ENCODE results near the gene UBD. TPM values are rescaled to one million over a fixed set of nuclear protein-coding genes. Genes with fewer than 3 reads are reported as not detected.

UBD gene
- total RNA-seq, 1 donor from 2014 or later = 0.47 TPM

DNA sequence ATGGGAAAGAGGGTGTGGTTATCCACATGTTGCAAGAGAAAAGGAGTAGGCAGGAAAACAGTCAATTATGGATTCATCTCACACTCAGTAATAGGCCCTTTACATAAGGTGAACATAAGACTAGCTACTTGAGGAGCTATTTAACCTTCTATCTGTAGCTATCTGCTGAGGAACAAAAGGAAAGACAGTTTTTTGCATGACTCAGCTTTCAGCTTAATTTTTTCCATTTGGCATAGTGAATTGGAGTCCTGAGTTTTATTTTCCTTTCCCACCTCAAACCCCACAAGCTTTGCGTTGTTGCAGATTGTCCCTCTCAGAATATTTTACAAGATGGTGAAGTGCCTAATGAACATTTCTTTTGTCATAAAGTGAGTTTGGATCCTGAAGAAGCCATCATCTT, 32.4 kb downstream of the UBD start:
- no peak for DNase-seq (ENCODE audit: low spot score in 2 of 2, unreplicated experiment in 2 of 2)
- TF ChIP-seq, protein P1, sequence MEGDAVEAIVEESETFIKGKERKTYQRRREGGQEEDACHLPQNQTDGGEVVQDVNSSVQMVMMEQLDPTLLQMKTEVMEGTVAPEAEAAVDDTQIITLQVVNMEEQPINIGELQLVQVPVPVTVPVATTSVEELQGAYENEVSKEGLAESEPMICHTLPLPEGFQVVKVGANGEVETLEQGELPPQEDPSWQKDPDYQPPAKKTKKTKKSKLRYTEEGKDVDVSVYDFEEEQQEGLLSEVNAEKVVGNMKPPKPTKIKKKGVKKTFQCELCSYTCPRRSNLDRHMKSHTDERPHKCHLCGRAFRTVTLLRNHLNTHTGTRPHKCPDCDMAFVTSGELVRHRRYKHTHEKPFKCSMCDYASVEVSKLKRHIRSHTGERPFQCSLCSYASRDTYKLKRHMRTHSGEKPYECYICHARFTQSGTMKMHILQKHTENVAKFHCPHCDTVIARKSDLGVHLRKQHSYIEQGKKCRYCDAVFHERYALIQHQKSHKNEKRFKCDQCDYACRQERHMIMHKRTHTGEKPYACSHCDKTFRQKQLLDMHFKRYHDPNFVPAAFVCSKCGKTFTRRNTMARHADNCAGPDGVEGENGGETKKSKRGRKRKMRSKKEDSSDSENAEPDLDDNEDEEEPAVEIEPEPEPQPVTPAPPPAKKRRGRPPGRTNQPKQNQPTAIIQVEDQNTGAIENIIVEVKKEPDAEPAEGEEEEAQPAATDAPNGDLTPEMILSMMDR (IDR thresholded peaks at IDR 0.05; ENCODE audit: unreplicated experiment) = no peak
- no peak overlapping the region for H3K4me3 Mint-ChIP-seq
- H3K27me3 Mint-ChIP-seq (ENCODE audit: low read depth) = peaks cover 10% of the 10 kb centered on the region
- H3K4me1 Mint-ChIP-seq = no peaks in the 10 kb centered on the region
- H3K9me3 Mint-ChIP-seq = peaks cover 8% of the 10 kb centered on the region
- no peak overlapping the region for H3K27ac Mint-ChIP-seq
- no peaks in the 10 kb centered on the region for H3K36me3 Mint-ChIP-seq

DNA sequence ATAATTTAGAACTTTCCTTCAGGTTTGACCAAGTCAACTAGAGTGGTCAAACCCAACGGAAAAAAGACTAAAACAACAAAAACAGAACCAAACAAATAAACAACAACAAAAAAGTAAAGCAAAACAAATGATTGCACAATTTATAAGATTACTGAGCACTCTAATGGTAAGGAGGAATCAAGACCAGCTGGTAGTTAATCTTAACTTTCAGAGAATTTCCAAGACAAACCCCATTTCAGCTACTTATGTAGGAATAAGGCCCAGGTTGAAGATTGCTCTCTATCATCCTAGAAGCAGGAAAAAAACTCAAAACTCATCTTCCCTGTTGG, 34.3 kb downstream of the UBD start:
- Mint-ChIP-seq H3K27ac (no peak overlapping the region), H3K27me3 (ENCODE audit: low read depth) (peaks cover 10% of the 10 kb centered on the region), H3K36me3 (no peaks in the 10 kb centered on the region), H3K4me3 (no peak overlapping the region), H3K9me3 (peaks cover 10% of the 10 kb centered on the region), H3K4me1 (no peaks in the 10 kb centered on the region)
- DNase-seq (ENCODE audit: low spot score in 2 of 2, unreplicated experiment in 2 of 2) = no peak
- TF ChIP-seq, protein P1 (IDR thresholded peaks at IDR 0.05; ENCODE audit: unreplicated experiment) = no peak

DNA sequence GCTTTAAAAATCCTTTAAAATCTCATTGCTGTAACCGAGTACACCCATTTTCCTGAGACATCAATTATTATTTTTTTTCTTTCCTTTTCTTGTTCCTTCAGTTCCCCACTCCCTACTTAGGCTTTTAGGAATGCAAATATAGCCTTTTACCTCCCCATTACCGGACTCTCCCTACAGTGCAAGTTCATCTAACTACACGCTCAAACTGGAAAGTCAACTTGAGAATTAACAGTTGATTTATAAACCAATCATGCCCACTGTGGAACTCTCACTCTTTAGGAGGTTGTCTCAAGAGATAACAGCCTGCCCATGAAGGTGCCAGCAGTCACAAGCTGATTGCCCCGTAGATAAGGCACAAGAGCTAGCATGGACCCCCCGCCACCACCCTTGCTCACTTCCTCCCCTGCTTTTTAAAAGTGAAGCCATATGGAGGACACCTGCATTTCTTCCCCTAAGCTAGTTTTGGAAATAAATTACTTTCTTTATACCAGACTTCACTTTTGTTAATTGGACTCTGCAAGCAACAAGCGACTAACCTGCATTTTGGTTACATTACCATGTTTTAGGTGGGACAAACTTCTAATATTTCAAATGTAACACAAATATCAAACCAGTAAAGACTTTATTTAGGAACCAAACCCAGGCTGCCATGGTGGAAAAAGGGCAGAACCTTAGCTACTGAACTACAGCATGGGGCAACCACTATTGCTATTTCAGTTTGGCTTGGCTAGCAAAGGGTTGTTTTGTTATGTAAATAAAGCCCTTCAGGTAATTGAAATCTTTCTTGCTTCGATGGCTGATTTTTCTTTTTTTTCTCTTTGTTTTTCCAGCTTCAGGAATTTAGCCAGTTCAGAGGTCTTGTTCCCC, 34.9 kb downstream of the UBD start:
- H3K9me3 Mint-ChIP-seq = peaks cover 10% of the 10 kb centered on the region
- H3K27me3 Mint-ChIP-seq (ENCODE audit: low read depth) = peaks cover 10% of the 10 kb centered on the region
- DNase-seq (ENCODE audit: low spot score in 2 of 2, unreplicated experiment in 2 of 2) = no peak
- H3K27ac Mint-ChIP-seq = no peak overlapping the region
- no peaks in the 10 kb centered on the region for H3K36me3 Mint-ChIP-seq
- TF ChIP-seq, protein P1 (IDR thresholded peaks at IDR 0.05; ENCODE audit: unreplicated experiment) = no peak
- H3K4me3 Mint-ChIP-seq = no peak overlapping the region
- no peaks in the 10 kb centered on the region for H3K4me1 Mint-ChIP-seq

DNA sequence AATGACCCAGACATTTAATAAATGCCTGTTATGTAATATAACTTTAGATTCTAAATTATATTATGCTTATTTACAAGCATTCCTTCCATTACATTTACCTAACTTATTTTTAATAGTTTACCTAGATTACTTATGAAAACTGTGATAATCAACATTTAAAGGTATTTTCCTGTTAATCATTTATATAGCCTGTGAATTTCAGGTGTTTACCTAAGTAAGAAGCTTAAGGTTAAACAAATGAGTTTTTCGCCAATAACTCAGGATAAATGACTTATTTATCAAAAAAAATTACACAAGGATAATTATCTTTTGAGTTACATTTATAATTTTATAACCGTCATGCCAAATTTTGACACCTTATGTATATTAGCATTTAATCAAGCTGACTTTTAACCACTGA, 35.5 kb downstream of the UBD start:
- H3K4me3 Mint-ChIP-seq = no peak overlapping the region
- peaks cover 10% of the 10 kb centered on the region for H3K9me3 Mint-ChIP-seq
- no peak for DNase-seq (ENCODE audit: low spot score in 2 of 2, unreplicated experiment in 2 of 2)
- TF ChIP-seq, protein P1 (IDR thresholded peaks at IDR 0.05; ENCODE audit: unreplicated experiment) = no peak
- no peaks in the 10 kb centered on the region for H3K4me1 Mint-ChIP-seq
- H3K36me3 Mint-ChIP-seq = no peaks in the 10 kb centered on the region
- H3K27me3 Mint-ChIP-seq (ENCODE audit: low read depth) = peaks cover 11% of the 10 kb centered on the region
- H3K27ac Mint-ChIP-seq = no peak overlapping the region

DNA sequence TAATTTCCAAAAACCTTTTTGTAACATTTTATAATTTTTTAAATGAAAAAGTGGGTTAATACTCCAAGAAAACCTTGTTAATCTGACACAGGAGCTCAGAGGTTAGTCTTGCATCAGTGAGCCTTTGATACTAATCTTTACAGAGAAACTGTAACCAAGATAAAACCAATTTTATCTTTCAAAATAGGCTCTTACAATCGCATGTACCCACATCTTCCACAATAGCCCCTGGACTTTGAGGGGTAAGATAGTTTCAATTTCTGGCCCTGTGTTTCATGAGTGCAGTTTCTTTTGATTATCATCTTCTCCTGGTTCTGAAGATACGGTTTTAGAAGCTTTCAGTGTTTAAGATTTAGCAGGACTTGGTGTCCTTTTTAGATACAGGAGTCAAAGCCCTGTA, 37.3 kb downstream of the UBD start:
- peaks cover 11% of the 10 kb centered on the region for H3K27me3 Mint-ChIP-seq (ENCODE audit: low read depth)
- DNase-seq (ENCODE audit: low spot score in 2 of 2, unreplicated experiment in 2 of 2) = no peak
- H3K4me3 Mint-ChIP-seq = no peak overlapping the region
- no peaks in the 10 kb centered on the region for H3K36me3 Mint-ChIP-seq
- H3K9me3 Mint-ChIP-seq = peaks cover 10% of the 10 kb centered on the region
- H3K4me1 Mint-ChIP-seq = no peaks in the 10 kb centered on the region
- TF ChIP-seq, protein P1 (IDR thresholded peaks at IDR 0.05; ENCODE audit: unreplicated experiment) = no peak
- no peak overlapping the region for H3K27ac Mint-ChIP-seq
